Neural cell (in vitro differentiated cells): ENCODE measurements around the gene PDAP1. TPM values are rescaled to one million over a fixed set of nuclear protein-coding genes. Genes with fewer than 3 reads are reported as not detected.

Source experiments
- H2AFZ ChIP-seq: fragments of 200-600, 300-800 bp; sonication (generic), shearing (Covaris generic); 2 replicates; pipeline ENCODE4 v1.6.0; 2014; ENCODE audit warnings: low read depth, mild to moderate bottlenecking, antibody characterized with exemption, low read length, moderate library complexity
- H3F3A ChIP-seq: fragments of 200-600 bp; shearing (Covaris generic); 2 replicates; pipeline ENCODE4 v1.6.1; 2016; ENCODE audit warnings: mild to moderate bottlenecking, moderate library complexity, mixed read lengths, antibody characterized with exemption, low read length; ENCODE audit not compliant: insufficient read depth, poor library complexity, severe bottlenecking
- H3K27ac ChIP-seq: fragments of 200-600, 300-800 bp; sonication (generic), shearing (Covaris generic); 2 replicates; pipeline ENCODE4 v1.5.1; 2014; ENCODE audit warnings: mild to moderate bottlenecking, low read length, moderate library complexity
- H3K27me3 ChIP-seq: fragments of 300-800, 200-600 bp; sonication (generic), shearing (Covaris generic); 2 replicates; pipeline ENCODE4 v1.6.0; 2014; ENCODE audit warnings: mild to moderate bottlenecking, low read depth, low read length, moderate library complexity; ENCODE audit not compliant: insufficient read depth
- H3K36me3 ChIP-seq: fragments of 300-800, 200-600 bp; sonication (generic), shearing (Covaris generic); 2 replicates; pipeline ENCODE4 v1.5.1; 2014; ENCODE audit warnings: mild to moderate bottlenecking, antibody characterized with exemption, low read length, moderate library complexity; ENCODE audit not compliant: insufficient read depth
- H3K4me2 ChIP-seq: fragments of 300-800, 200-600 bp; sonication (generic), shearing (Covaris generic); 2 replicates; pipeline ENCODE4 v1.6.0; 2014; ENCODE audit warnings: mild to moderate bottlenecking, low read length
- H3K4me3 ChIP-seq: fragments of 300-800, 200-600 bp; sonication (generic), shearing (Covaris generic); 2 replicates; pipeline ENCODE4 v1.5.1; 2014; ENCODE audit warnings: mild to moderate bottlenecking, low read length, moderate library complexity
- H3K79me2 ChIP-seq: fragments of 200-600 bp; shearing (Covaris generic); replicated peaks from 2 replicates; pipeline ENCODE4 v1.6.0; 2014; ENCODE audit warnings: mild to moderate bottlenecking, low read length, moderate library complexity; ENCODE audit not compliant: insufficient read depth
- H3K9ac ChIP-seq: fragments of 300-800, 200-600 bp; sonication (generic), shearing (Covaris generic); 2 replicates; pipeline ENCODE4 v1.6.1; 2016; ENCODE audit warnings: mild to moderate bottlenecking, low read length, mixed read lengths
- H3K9me2 ChIP-seq: fragments of 200-600 bp; shearing (Covaris generic); 2 replicates; pipeline ENCODE4 v1.6.1; 2016; ENCODE audit warnings: mild to moderate bottlenecking, low read length, mixed read lengths; ENCODE audit not compliant: insufficient read depth
- H3K9me3 ChIP-seq: fragments of 200-600, 300-800 bp; sonication (generic), shearing (Covaris generic); 2 replicates; pipeline ENCODE4 v1.6.1; 2016; ENCODE audit warnings: mild to moderate bottlenecking, mixed run types, low read length, moderate library complexity, mixed read lengths
- H4K20me1 ChIP-seq: fragments of 200-600 bp; shearing (Covaris generic); 2 replicates; pipeline ENCODE4 v1.6.1; 2016; ENCODE audit warnings: mild to moderate bottlenecking, mixed run types; ENCODE audit not compliant: insufficient read depth
- EP300 ChIP-seq: fragments of 450-650 bp; conservative IDR thresholded peaks from 2 replicates; pipeline ENCODE4 v1.6.1; 2014; ENCODE audit warnings: antibody characterized with exemption, mild to moderate bottlenecking, moderate library complexity; ENCODE audit not compliant: poor library complexity, severe bottlenecking
- EZH2 ChIP-seq: fragments of 200-600, 300-800 bp; shearing (Covaris generic), sonication (generic); IDR thresholded peaks from 2 replicates; pipeline ENCODE4 v1.6.1; 2014; ENCODE audit warnings: antibody characterized with exemption, low read length, borderline replicate concordance, mild to moderate bottlenecking; ENCODE audit not compliant: insufficient read depth, poor library complexity, severe bottlenecking
- MXI1 ChIP-seq: fragments of 450-650 bp; conservative IDR thresholded peaks from 2 replicates; pipeline ENCODE4 v1.6.1; 2014; ENCODE audit warnings: antibody characterized with exemption, mild to moderate bottlenecking; ENCODE audit not compliant: poor library complexity, severe bottlenecking
- POLR2AphosphoS5 ChIP-seq: IDR thresholded peaks from 2 replicates; pipeline ENCODE4 v1.6.1; 2012
- RAD21 ChIP-seq: fragments of 450-650 bp; conservative IDR thresholded peaks from 2 replicates; pipeline ENCODE4 v1.6.1; 2014; ENCODE audit warnings: antibody characterized with exemption, mild to moderate bottlenecking, moderate library complexity
- SMC3 ChIP-seq: fragments of 450-650 bp; conservative IDR thresholded peaks from 2 replicates; pipeline ENCODE4 v1.6.1; 2014; ENCODE audit warnings: antibody characterized with exemption, mild to moderate bottlenecking, moderate library complexity; ENCODE audit not compliant: poor library complexity
- TAF1 ChIP-seq: IDR thresholded peaks from 2 replicates; pipeline ENCODE4 v1.6.1; 2012; ENCODE audit warnings: low read depth
- polyA plus RNA-seq: library from polyadenylated mRNA; depleted of rRNA; stranded (reverse); fragments of >200 nt; gene quantifications from 2 replicates; pipeline ENCODE4 v1.2.3, GENCODE V29; 2014
- TF ChIP-seq, protein P1 (sequence below): IDR thresholded peaks from 2 replicates; pipeline ENCODE4 v1.6.1; 2012; ENCODE audit warnings: borderline replicate concordance
- TF ChIP-seq, protein P2 (sequence below): fragments of 450-650 bp; IDR thresholded peaks from 2 replicates; pipeline ENCODE4 v1.5.1; 2014; ENCODE audit warnings: antibody characterized with exemption, mild to moderate bottlenecking, moderate library complexity; ENCODE audit not compliant: poor library complexity, severe bottlenecking

The PDAP1 gene
- polyA plus RNA-seq, 1 donor from 2014 or later, result 185 TPM

DNA sequence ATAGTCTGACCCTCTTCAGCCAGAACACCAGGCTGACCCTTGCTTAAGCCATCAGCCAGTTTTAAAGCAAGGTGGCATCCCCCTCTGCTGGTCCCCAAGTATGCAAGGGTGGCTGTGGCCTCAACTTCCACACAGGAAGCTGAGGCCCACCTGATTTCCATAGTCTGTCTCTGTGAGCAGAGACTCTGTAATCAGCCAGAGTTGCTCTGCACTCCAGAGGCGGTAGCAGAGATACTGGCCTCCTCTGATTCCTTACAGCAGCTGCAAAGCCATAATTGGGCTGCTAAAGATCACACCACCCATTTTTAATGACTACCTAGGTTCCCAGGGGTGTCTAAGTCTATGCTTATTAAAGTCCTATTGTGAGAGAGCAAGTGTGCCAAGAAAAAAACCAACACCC lies 1.8 kb downstream of the PDAP1 start:
- no peaks in the 10 kb centered on the region for H4K20me1 ChIP-seq
- no peak overlapping the region for H2AFZ ChIP-seq
- H3K27me3 ChIP-seq, result no peaks in the 10 kb centered on the region
- H3K79me2 ChIP-seq, result peaks cover 53% of the 10 kb centered on the region
- no peaks in the 10 kb centered on the region for H3K9me3 ChIP-seq
- H3K9ac ChIP-seq, result no peak overlapping the region
- no peaks in the 10 kb centered on the region for H3K9me2 ChIP-seq
- no peak overlapping the region for H3K27ac ChIP-seq
- TF ChIP-seq, protein P1, sequence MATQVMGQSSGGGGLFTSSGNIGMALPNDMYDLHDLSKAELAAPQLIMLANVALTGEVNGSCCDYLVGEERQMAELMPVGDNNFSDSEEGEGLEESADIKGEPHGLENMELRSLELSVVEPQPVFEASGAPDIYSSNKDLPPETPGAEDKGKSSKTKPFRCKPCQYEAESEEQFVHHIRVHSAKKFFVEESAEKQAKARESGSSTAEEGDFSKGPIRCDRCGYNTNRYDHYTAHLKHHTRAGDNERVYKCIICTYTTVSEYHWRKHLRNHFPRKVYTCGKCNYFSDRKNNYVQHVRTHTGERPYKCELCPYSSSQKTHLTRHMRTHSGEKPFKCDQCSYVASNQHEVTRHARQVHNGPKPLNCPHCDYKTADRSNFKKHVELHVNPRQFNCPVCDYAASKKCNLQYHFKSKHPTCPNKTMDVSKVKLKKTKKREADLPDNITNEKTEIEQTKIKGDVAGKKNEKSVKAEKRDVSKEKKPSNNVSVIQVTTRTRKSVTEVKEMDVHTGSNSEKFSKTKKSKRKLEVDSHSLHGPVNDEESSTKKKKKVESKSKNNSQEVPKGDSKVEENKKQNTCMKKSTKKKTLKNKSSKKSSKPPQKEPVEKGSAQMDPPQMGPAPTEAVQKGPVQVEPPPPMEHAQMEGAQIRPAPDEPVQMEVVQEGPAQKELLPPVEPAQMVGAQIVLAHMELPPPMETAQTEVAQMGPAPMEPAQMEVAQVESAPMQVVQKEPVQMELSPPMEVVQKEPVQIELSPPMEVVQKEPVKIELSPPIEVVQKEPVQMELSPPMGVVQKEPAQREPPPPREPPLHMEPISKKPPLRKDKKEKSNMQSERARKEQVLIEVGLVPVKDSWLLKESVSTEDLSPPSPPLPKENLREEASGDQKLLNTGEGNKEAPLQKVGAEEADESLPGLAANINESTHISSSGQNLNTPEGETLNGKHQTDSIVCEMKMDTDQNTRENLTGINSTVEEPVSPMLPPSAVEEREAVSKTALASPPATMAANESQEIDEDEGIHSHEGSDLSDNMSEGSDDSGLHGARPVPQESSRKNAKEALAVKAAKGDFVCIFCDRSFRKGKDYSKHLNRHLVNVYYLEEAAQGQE, result no peak
- no peak for TF ChIP-seq RAD21
- TF ChIP-seq, protein P2, sequence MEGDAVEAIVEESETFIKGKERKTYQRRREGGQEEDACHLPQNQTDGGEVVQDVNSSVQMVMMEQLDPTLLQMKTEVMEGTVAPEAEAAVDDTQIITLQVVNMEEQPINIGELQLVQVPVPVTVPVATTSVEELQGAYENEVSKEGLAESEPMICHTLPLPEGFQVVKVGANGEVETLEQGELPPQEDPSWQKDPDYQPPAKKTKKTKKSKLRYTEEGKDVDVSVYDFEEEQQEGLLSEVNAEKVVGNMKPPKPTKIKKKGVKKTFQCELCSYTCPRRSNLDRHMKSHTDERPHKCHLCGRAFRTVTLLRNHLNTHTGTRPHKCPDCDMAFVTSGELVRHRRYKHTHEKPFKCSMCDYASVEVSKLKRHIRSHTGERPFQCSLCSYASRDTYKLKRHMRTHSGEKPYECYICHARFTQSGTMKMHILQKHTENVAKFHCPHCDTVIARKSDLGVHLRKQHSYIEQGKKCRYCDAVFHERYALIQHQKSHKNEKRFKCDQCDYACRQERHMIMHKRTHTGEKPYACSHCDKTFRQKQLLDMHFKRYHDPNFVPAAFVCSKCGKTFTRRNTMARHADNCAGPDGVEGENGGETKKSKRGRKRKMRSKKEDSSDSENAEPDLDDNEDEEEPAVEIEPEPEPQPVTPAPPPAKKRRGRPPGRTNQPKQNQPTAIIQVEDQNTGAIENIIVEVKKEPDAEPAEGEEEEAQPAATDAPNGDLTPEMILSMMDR, result no peak
- TF ChIP-seq TAF1, result no peak
- no peak for TF ChIP-seq MXI1
- peak overlapping the region; percentile 93 for H3K4me3 ChIP-seq
- no peak overlapping the region for H3K4me2 ChIP-seq
- peaks cover 3% of the 10 kb centered on the region for H3F3A ChIP-seq
- H3K36me3 ChIP-seq, result no peaks in the 10 kb centered on the region

DNA sequence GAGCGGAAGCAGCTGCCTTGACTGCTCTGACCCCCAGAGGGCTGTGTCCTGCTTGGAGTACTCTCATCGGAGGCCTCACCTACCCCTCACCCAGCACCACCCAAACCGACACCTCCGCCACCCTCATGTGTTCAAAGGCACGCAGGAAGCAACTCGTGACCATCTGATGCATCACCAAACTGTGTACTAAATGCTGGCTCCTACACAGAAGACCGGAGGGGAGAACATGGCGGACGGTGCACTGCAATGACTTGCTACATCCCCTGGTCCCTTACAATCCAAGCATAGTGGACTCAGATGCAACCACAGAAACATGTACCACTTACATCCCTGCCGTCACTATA lies 3.4 kb downstream of the PDAP1 start:
- H3K9ac ChIP-seq, result no peak overlapping the region
- H2AFZ ChIP-seq, result no peak overlapping the region
- no peaks in the 10 kb centered on the region for H3K9me3 ChIP-seq
- no peak overlapping the region for H3K4me3 ChIP-seq
- H4K20me1 ChIP-seq, result no peaks in the 10 kb centered on the region
- TF ChIP-seq EP300 (no peak), EZH2 (no peak), RAD21 (no peak), MXI1 (no peak), POLR2AphosphoS5 (no peak), TAF1 (no peak), SMC3 (no peak)
- TF ChIP-seq, protein P1, result no peak
- TF ChIP-seq, protein P2, result no peak
- no peaks in the 10 kb centered on the region for H3K27me3 ChIP-seq
- H3K27ac ChIP-seq, result no peak overlapping the region
- H3K4me2 ChIP-seq, result no peak overlapping the region
- H3K79me2 ChIP-seq, result peaks cover 38% of the 10 kb centered on the region
- H3K36me3 ChIP-seq, result no peaks in the 10 kb centered on the region
- peaks cover 3% of the 10 kb centered on the region for H3F3A ChIP-seq
- no peaks in the 10 kb centered on the region for H3K9me2 ChIP-seq
